Keratinocyte (primary cell): ENCODE data around the gene ZMYM1. TPM values are rescaled to one million over a fixed set of nuclear protein-coding genes. Genes with fewer than 3 reads are reported as not detected.

Source experiments
- DNase-seq: peaks from one replicate; pipeline ENCODE4 v3.0.0-alpha.2; 2011; ENCODE audit warnings: low read depth, missing footprints, low spot score
- FAIRE-seq: peaks from 2 replicates; lab custom pipeline; 2011; peaks lifted over from hg19 to GRCh38; lab: Jason Lieb, UNC
- H2AFZ ChIP-seq: 2 replicates; pipeline ENCODE4 v1.6.0; 2012; ENCODE audit warnings: low read length, control low read depth, inconsistent platforms; ENCODE audit not compliant: control insufficient read depth
- H3K27ac ChIP-seq: 2 replicates; pipeline ENCODE4 v1.5.1; 2011; ENCODE audit warnings: low read length; ENCODE audit not compliant: control insufficient read depth, insufficient read depth
- H3K27me3 ChIP-seq: 3 replicates; pipeline ENCODE4 v1.6.0; 2011; ENCODE audit warnings: low read length; ENCODE audit not compliant: control insufficient read depth, insufficient read depth; ENCODE audit errors: extremely low read depth
- H3K36me3 ChIP-seq, 2 experiments: 2 replicates in 1 of 2; 3 replicates in 1 of 2; pipeline ENCODE4 v1.5.1; 2011; ENCODE audit warnings: low read length in 2 of 2, mild to moderate bottlenecking in 1 of 2; ENCODE audit not compliant: control insufficient read depth in 2 of 2, insufficient read depth in 2 of 2; ENCODE audit errors: extremely low read depth in 1 of 2
- H3K4me1 ChIP-seq: 3 replicates; pipeline ENCODE4 v1.5.1; 2011; ENCODE audit warnings: low read length; ENCODE audit not compliant: control insufficient read depth, insufficient read depth; ENCODE audit errors: extremely low read depth
- H3K4me2 ChIP-seq: 3 replicates; pipeline ENCODE4 v1.6.0; 2011; ENCODE audit warnings: low read depth, low read length; ENCODE audit not compliant: control insufficient read depth, insufficient read depth; ENCODE audit errors: extremely low read depth
- H3K4me3 ChIP-seq, 3 experiments: fragments of 200-600 bp in 1 of 3; sonication (generic) in 1 of 3; 2 replicates in 2 of 3; 3 replicates in 1 of 3; pipeline ENCODE4 v1.5.1; 2011 to 2016; ENCODE audit warnings: low read length in 3 of 3, mild to moderate bottlenecking in 3 of 3, control low read depth in 2 of 3, inconsistent platforms in 1 of 3, low read depth in 1 of 3, mixed read lengths in 1 of 3, mixed run types in 1 of 3, moderate library complexity in 1 of 3; ENCODE audit not compliant: control insufficient read depth in 2 of 3, insufficient read depth in 2 of 3; ENCODE audit errors: extremely low read depth in 1 of 3
- H3K79me2 ChIP-seq: 2 replicates; pipeline ENCODE4 v1.6.0; 2012; ENCODE audit warnings: low read length; ENCODE audit not compliant: control insufficient read depth, insufficient read depth
- H3K9ac ChIP-seq: 3 replicates; pipeline ENCODE4 v1.6.0; 2011; ENCODE audit warnings: low read length; ENCODE audit not compliant: control insufficient read depth, insufficient read depth; ENCODE audit errors: extremely low read depth
- H3K9me1 ChIP-seq: 3 replicates; pipeline ENCODE4 v1.6.0; 2011; ENCODE audit warnings: low read length; ENCODE audit not compliant: control insufficient read depth, insufficient read depth; ENCODE audit errors: extremely low read depth
- H3K9me3 ChIP-seq: 2 replicates; pipeline ENCODE4 v1.5.1; 2012; ENCODE audit warnings: low read depth, low read length; ENCODE audit not compliant: control insufficient read depth
- H4K20me1 ChIP-seq: 3 replicates; pipeline ENCODE4 v1.6.0; 2011; ENCODE audit warnings: low read length; ENCODE audit not compliant: control insufficient read depth, insufficient read depth; ENCODE audit errors: extremely low read depth
- CTCF ChIP-seq, 3 experiments: IDR thresholded peaks in 1 of 3; conservative IDR thresholded peaks in 1 of 3; optimal IDR thresholded peaks in 1 of 3; 2 replicates in 2 of 3; 3 replicates in 1 of 3; pipeline versions ENCODE3 to v1.5.1; 2011; ENCODE audit warnings: low read length in 3 of 3, mild to moderate bottlenecking in 3 of 3, moderate library complexity in 2 of 3, control low read depth in 1 of 3, inconsistent platforms in 1 of 3; ENCODE audit not compliant: insufficient read depth in 2 of 3; ENCODE audit errors: extremely low read depth in 1 of 3
- EZH2 ChIP-seq: IDR thresholded peaks from one replicate; pipeline ENCODE4 v1.6.1; 2012; ENCODE audit warnings: inconsistent platforms, mild to moderate bottlenecking, low read length, moderate library complexity
- dilution Hi-C: fragments of 300-500 bp; cut with MboI; formaldehyde crosslinking; loops from one replicate; pipeline ENCODE4 v1.7.0; 2020; ENCODE audit warnings: low sequenced_read_pairs; ENCODE audit not compliant: extremely low pct_ligation_motif_present
- polyA plus RNA-seq, 5 experiments: library from polyadenylated mRNA; depleted of rRNA in 3 of 5; stranded (reverse) in 3 of 5; stranded (forward) in 1 of 5; unstranded in 1 of 5; fragments of >200 nt; gene quantifications; 1 replicate in 1 of 5; 2 replicates in 3 of 5; 3 replicates in 1 of 5; pipeline versions ENCODE4 v1.2.1 to v1.2.3, GENCODE V29; 2011 to 2012; ENCODE audit warnings: missing spikeins in 2 of 5, low read depth in 1 of 5, low replicate concordance in 1 of 5

The ZMYM1 gene
- polyA plus RNA-seq, 1 donor (not counting 4 experiments of a cell fraction or from before 2014, with no cell fraction given), result 21.2 TPM

- dilution Hi-C loops, result no loop called here
- no peak for FAIRE-seq
- TF ChIP-seq CTCF (optimal IDR thresholded peaks at IDR 0.05 in 1 of 3, IDR thresholded peaks at IDR 0.05 in 1 of 3, conservative IDR thresholded peaks at IDR 0.05 in 1 of 3; ENCODE audit: extremely low read depth in 1 of 3, insufficient read depth in 2 of 3, low read length in 3 of 3), result no peak
- TF ChIP-seq EZH2, result no peak
These were observed 18.0 kb downstream of the ZMYM1 start for GRCh38 chr1:35097224-35097623.

GRCh38 chr1:35111106-35111505, 31.9 kb downstream of the ZMYM1 start:
- H3K9me3 ChIP-seq, result no peaks in the 10 kb centered on the region
- no peaks in the 10 kb centered on the region for H3K27me3 ChIP-seq
- H3K4me2 ChIP-seq, result no peak overlapping the region
- no peak overlapping the region for H3K4me3 ChIP-seq
- no peak overlapping the region for H3K9ac ChIP-seq
- H3K79me2 ChIP-seq, result no peaks in the 10 kb centered on the region
- H3K36me3 ChIP-seq, result peaks cover under 1 to 5% of the 10 kb centered on the region in 2 experiments
- FAIRE-seq, result no peak
- dilution Hi-C loops, result no loop called here
- H2AFZ ChIP-seq, result no peak overlapping the region
- H4K20me1 ChIP-seq, result no peaks in the 10 kb centered on the region
- DNase-seq, result no peak
- H3K4me1 ChIP-seq, result no peaks in the 10 kb centered on the region
- no peaks in the 10 kb centered on the region for H3K9me1 ChIP-seq
- TF ChIP-seq EZH2 (no peak), CTCF (optimal IDR thresholded peaks at IDR 0.05 in 1 of 3, IDR thresholded peaks at IDR 0.05 in 1 of 3, conservative IDR thresholded peaks at IDR 0.05 in 1 of 3; ENCODE audit: extremely low read depth in 1 of 3, insufficient read depth in 2 of 3, low read length in 3 of 3) (no peak)
- H3K27ac ChIP-seq, result no peak overlapping the region

More at GRCh38 chr1:35097224-35097623, 18.0 kb downstream of the ZMYM1 start:
- H3K4me3 ChIP-seq, result no peak overlapping the region
- H3K4me2 ChIP-seq, result no peak overlapping the region
- peaks cover 4 to 9% of the 10 kb centered on the region in 2 experiments for H3K36me3 ChIP-seq
- H3K27me3 ChIP-seq, result no peaks in the 10 kb centered on the region
- peaks cover 3% of the 10 kb centered on the region for H3K79me2 ChIP-seq
- H3K9me3 ChIP-seq, result no peaks in the 10 kb centered on the region
- H2AFZ ChIP-seq, result no peak overlapping the region
- H3K4me1 ChIP-seq, result no peaks in the 10 kb centered on the region
- H3K27ac ChIP-seq, result no peak overlapping the region
- no peaks in the 10 kb centered on the region for H4K20me1 ChIP-seq
- H3K9ac ChIP-seq, result no peak overlapping the region
- no peak for DNase-seq
- H3K9me1 ChIP-seq, result no peaks in the 10 kb centered on the region
